Measurements from ENCODE around the gene NFYC.
A peak's percentile ranks its signal among the peaks of the same experiment; 100 is the strongest.

The NFYC gene

GRCh38 chr1:40789661-40790430 lies 98.3 kb downstream of the NFYC start:
- ChIA-PET CTCF (interaction anchor here (0.6 to 1.6 kb wide), 4 partner anchors 16 to 1180 kb away, joined by 3 to 10 read pairs (median 4); no protein-coding TSS in a partner anchor), POLR2A (no interaction called here)
- H3K4me3 ChIP-seq (ENCODE audit: low read depth, low read length) = no peak overlapping the region
- no peaks in the 10 kb centered on the region for H3K9me3 ChIP-seq (ENCODE audit: control insufficient read depth, insufficient read depth, low read depth, low read length)
- no peak overlapping the region for H3K27ac ChIP-seq (ENCODE audit: extremely low read depth, low read depth, low read length)
- no peaks in the 10 kb centered on the region for H3K4me1 ChIP-seq (ENCODE audit: control insufficient read depth, insufficient read depth, low read length)
- H3K36me3 ChIP-seq (ENCODE audit: control insufficient read depth in 2 of 2, insufficient read depth in 1 of 2, low read length in 2 of 2) = no peaks in the 10 kb centered on the region
- TF ChIP-seq SP2 (tag by site-specific recombination; IDR thresholded peaks at IDR 0.05) (peak; percentile 36; the same call in 1 of the 2 replicates), ZNF175 (tag by site-specific recombination; IDR thresholded peaks at IDR 0.05) (no peak), SP7 (tag by site-specific recombination; IDR thresholded peaks at IDR 0.05) (peak; percentile 34; the same call in 1 of the 2 replicates), ZBTB44 (tag by site-specific recombination; IDR thresholded peaks at IDR 0.05) (no peak), ZNF48 (tag by site-specific recombination; IDR thresholded peaks at IDR 0.05) (no peak)

GRCh38 chr1:40792036-40792435 lies 100.5 kb downstream of the NFYC start:
- Histone ChIP-seq H3K27ac (ENCODE audit: extremely low read depth, low read depth, low read length) (no peak overlapping the region), H3K9me3 (ENCODE audit: control insufficient read depth, insufficient read depth, low read depth, low read length) (no peaks in the 10 kb centered on the region), H3K4me1 (ENCODE audit: control insufficient read depth, insufficient read depth, low read length) (no peaks in the 10 kb centered on the region), H3K4me3 (ENCODE audit: low read depth, low read length) (no peak overlapping the region), H3K36me3 (ENCODE audit: control insufficient read depth in 2 of 2, insufficient read depth in 1 of 2, low read length in 2 of 2) (no peaks in the 10 kb centered on the region)
- CTCF ChIA-PET = interaction anchor here (0.6 kb wide), 1 partner anchor 20 kb away, joined by 4 read pairs; no protein-coding TSS in a partner anchor
- no peak for TF ChIP-seq ZNF350 (tag by site-specific recombination; IDR thresholded peaks at IDR 0.05)
- TF ChIP-seq ZNF248 (tag by site-specific recombination; IDR thresholded peaks at IDR 0.05) = no peak
- TF ChIP-seq ZNF704 (tag by site-specific recombination; IDR thresholded peaks at IDR 0.05) = no peak
- TF ChIP-seq HOXD13 (CRISPR knock-in tag; IDR thresholded peaks at IDR 0.05; ENCODE audit: borderline replicate concordance) = no peak
- no peak for TF ChIP-seq IKZF3 (tag by site-specific recombination; IDR thresholded peaks at IDR 0.05)
- no peak for TF ChIP-seq ZBTB1 (tag by site-specific recombination; IDR thresholded peaks at IDR 0.05)
- no peak for TF ChIP-seq ZNF600 (tag by site-specific recombination; IDR thresholded peaks at IDR 0.05)
- TF ChIP-seq ZNF175 (tag by site-specific recombination; IDR thresholded peaks at IDR 0.05) = no peak
- TF ChIP-seq ZNF692 (tag by site-specific recombination; IDR thresholded peaks at IDR 0.05) = no peak
- no peak for TF ChIP-seq ZSCAN18 (tag by site-specific recombination; IDR thresholded peaks at IDR 0.05)
- TF ChIP-seq ZNF114 (tag by site-specific recombination; IDR thresholded peaks at IDR 0.05) = no peak
- TF ChIP-seq RBAK (tag by site-specific recombination; IDR thresholded peaks at IDR 0.05) = no peak
- no peak for TF ChIP-seq ZNF416 (tag by site-specific recombination; IDR thresholded peaks at IDR 0.05)
- no peak for TF ChIP-seq SCRT1 (tag by site-specific recombination; IDR thresholded peaks at IDR 0.05; ENCODE audit: borderline replicate concordance)
- no peak for TF ChIP-seq ZNF664 (tag by site-specific recombination; IDR thresholded peaks at IDR 0.05)
- TF ChIP-seq ZNF518A (tag by site-specific recombination; conservative IDR thresholded peaks at IDR 0.05; ENCODE audit: low read depth) = no peak
- no peak for TF ChIP-seq KLF8 (tag by site-specific recombination; IDR thresholded peaks at IDR 0.05)
- POLR2A ChIA-PET = no interaction called here

All from HEK293 (cell line).